ENCODE data around the gene SINHCAF. TPM values are rescaled to one million over a fixed set of nuclear protein-coding genes. Genes with fewer than 3 reads are reported as not detected.

The SINHCAF gene
- total RNA-seq, 1 experiment from 2014 or later = 497 TPM

GRCh38 chr12:31288381-31288780, 37.6 kb downstream of the SINHCAF start:
- Histone ChIP-seq H2BK20ac (ENCODE audit: low read depth, low read length, poor library complexity, severe bottlenecking) (no peak overlapping the region), H2BK15ac (ENCODE audit: low read depth, low read length) (no peak overlapping the region), H3T11ph (ENCODE audit: low read length) (no peak overlapping the region), H2BK12ac (ENCODE audit: insufficient read length, low read depth, low read length) (no peak overlapping the region), H3K9ac (ENCODE audit: extremely low read depth, insufficient read length, low read length) (no peak overlapping the region), H3K4me1 (ENCODE audit: insufficient read depth, low read length) (no peaks in the 10 kb centered on the region), H3K79me1 (ENCODE audit: insufficient read depth, low read depth, low read length, poor library complexity, severe bottlenecking) (no peaks in the 10 kb centered on the region), H3K18ac (ENCODE audit: insufficient read length, low read depth, low read length) (no peak overlapping the region), H2BK120ac (ENCODE audit: low read depth, low read length, poor library complexity, severe bottlenecking) (no peak overlapping the region), H3K27ac (ENCODE audit: insufficient read length, low read depth, low read length) (no peak overlapping the region), H2AFZ (ENCODE audit: low read length) (no peak overlapping the region), H4K20me1 (ENCODE audit: control insufficient read depth, insufficient read depth, insufficient read length) (no peaks in the 10 kb centered on the region), H2BK5ac (ENCODE audit: insufficient read length, low read length) (no peak overlapping the region), H3K14ac (ENCODE audit: insufficient read depth, low read length) (no peak overlapping the region), H4K5ac (ENCODE audit: insufficient read length, low read depth, low read length) (no peak overlapping the region), H2AK5ac (ENCODE audit: insufficient read length, low read length) (no peak overlapping the region), H3K9me3 (ENCODE audit: control insufficient read depth, low read depth, low read length) (no peaks in the 10 kb centered on the region), H3K4ac (ENCODE audit: low read depth, low read length) (no peak overlapping the region), H3K4me2 (ENCODE audit: insufficient read depth, insufficient read length, low read length) (no peak overlapping the region), H3K23me2 (ENCODE audit: insufficient read length, low read depth, low read length, poor library complexity, severe bottlenecking) (no peaks in the 10 kb centered on the region), H3K23ac (ENCODE audit: insufficient read length, low read depth, low read length) (no peak overlapping the region), H4K91ac (ENCODE audit: insufficient read length, low read depth, low read length) (no peak overlapping the region), H4K8ac (replicated peaks; ENCODE audit: insufficient read length, low read depth, low read length) (no peak overlapping the region), H3K79me2 (ENCODE audit: insufficient read depth, low read length) (peaks cover 5% of the 10 kb centered on the region; the same call in 1 of the 2 replicates), H3K56ac (ENCODE audit: insufficient read length, low read depth, low read length) (no peak overlapping the region), H3K27me3 (ENCODE audit: insufficient read depth, low read length) (no peaks in the 10 kb centered on the region)
- H3K36me3 Mint-ChIP-seq (ENCODE audit: insufficient read depth in 1 of 3, low read depth in 3 of 3) = peaks cover 74 to 96% (median 90%) of the 10 kb centered on the region in 3 experiments
- H3K4me1 Mint-ChIP-seq = peaks cover 19 to 27% of the 10 kb centered on the region in 2 experiments
- H3K9me3 Mint-ChIP-seq = no peaks in the 10 kb centered on the region
- no peak for TF ChIP-seq CTCF (conservative IDR thresholded peaks at IDR 0.05)
- H3K27me3 Mint-ChIP-seq (ENCODE audit: low read depth) = no peaks in the 10 kb centered on the region; the same call in 1 of the 2 replicates
- no CpG with 5 or more reads among the region's 2 CpGs for WGBS (ENCODE audit: extremely low coverage, insufficient read length, low lambda C conversion rate)
- H3K4me3 Mint-ChIP-seq = no peak overlapping the region
- peak overlapping the region in 2 of 3 experiments; percentile 16 to 74; a peak in 3 of 7 replicates for H3K27ac Mint-ChIP-seq
- DNase-seq = no peak

All from H9 (cell line).